ENCODE results near the gene RAE1. TPM values are rescaled to one million over a fixed set of nuclear protein-coding genes. Genes with fewer than 3 reads are reported as not detected.

RAE1 gene
- total RNA-seq, 4 donors from 2014 or later = 15.8 to 35.8 (median 20.6) TPM

- no peak for ATAC-seq
- Histone ChIP-seq H3K27me3 (no peaks in the 10 kb centered on the region), H3K27ac (peak overlapping the region; percentile 96 to 99 (median 98)), H3K9me3 (no peaks in the 10 kb centered on the region), H3K4me3 (peak overlapping the region in 1 of 4 donors; percentile 17), H3K4me1 (peaks cover 52 to 99% of the 10 kb centered on the region in 2 donors), H3K36me3 (peaks cover 0 to 18% of the 10 kb centered on the region in 2 donors)
- TF ChIP-seq CTCF (IDR thresholded peaks at IDR 0.05 in 4 of 5, conservative IDR thresholded peaks at IDR 0.05 in 1 of 5) (no peak), POLR2A (IDR thresholded peaks at IDR 0.05) (no peak)
- intact Hi-C loops (cut with DNase I; ENCODE audit: low total_unique reads) (no loop called here), in situ Hi-C loops (cut with MboI; ENCODE audit: low sequenced_read_pairs in 4 of 4) (no loop called here)
- peak in 1 of 2 donors; percentile 50 for DNase-seq
Measured at GRCh38 chr20:57400821-57401564, 49.9 kb downstream of the RAE1 start.

GRCh38 chr20:57401565-57401918 lies 50.5 kb downstream of the RAE1 start:
- no peak for DNase-seq
- H3K27ac ChIP-seq = peak overlapping the region; percentile 96 to 99 (median 98)

GRCh38 chr20:57402206-57403125 lies 51.4 kb downstream of the RAE1 start:
- TF ChIP-seq POLR2A (IDR thresholded peaks at IDR 0.05) (no peak), CTCF (IDR thresholded peaks at IDR 0.05 in 4 of 5, conservative IDR thresholded peaks at IDR 0.05 in 1 of 5) (no peak)
- H3K27ac ChIP-seq = peak overlapping the region; percentile 96 to 99 (median 98)
- no peaks in the 10 kb centered on the region for H3K9me3 ChIP-seq
- intact Hi-C loops (cut with DNase I; ENCODE audit: low total_unique reads) (no loop called here), in situ Hi-C loops (cut with MboI; ENCODE audit: low sequenced_read_pairs in 4 of 4) (no loop called here)
- ATAC-seq (no peak), DNase-seq (no peak)
- H3K36me3 ChIP-seq = peaks cover 0 to 23% of the 10 kb centered on the region in 2 donors
- no peak overlapping the region for H3K4me3 ChIP-seq
- peaks cover 41 to 99% of the 10 kb centered on the region in 2 donors for H3K4me1 ChIP-seq
- H3K27me3 ChIP-seq = no peaks in the 10 kb centered on the region

More at GRCh38 chr20:57401565-57401918, 50.5 kb downstream of the RAE1 start:
- no peak for ATAC-seq
- H3K36me3 ChIP-seq = peaks cover 0 to 23% of the 10 kb centered on the region in 2 donors
- no peak overlapping the region for H3K4me3 ChIP-seq
- H3K9me3 ChIP-seq = no peaks in the 10 kb centered on the region
- in situ Hi-C loops (cut with MboI; ENCODE audit: low sequenced_read_pairs in 4 of 4) = no loop called here
- intact Hi-C loops (cut with DNase I; ENCODE audit: low total_unique reads) = no loop called here
- no peaks in the 10 kb centered on the region for H3K27me3 ChIP-seq
- TF ChIP-seq CTCF (IDR thresholded peaks at IDR 0.05 in 4 of 5, conservative IDR thresholded peaks at IDR 0.05 in 1 of 5) (no peak), POLR2A (IDR thresholded peaks at IDR 0.05) (no peak)
- peaks cover 47 to 99% of the 10 kb centered on the region in 2 donors for H3K4me1 ChIP-seq

GRCh38 chr20:57403216-57403615 lies 52.2 kb downstream of the RAE1 start:
- intact Hi-C loops (cut with DNase I; ENCODE audit: low total_unique reads) (no loop called here), in situ Hi-C loops (cut with MboI; ENCODE audit: low sequenced_read_pairs in 4 of 4) (no loop called here)
- Histone ChIP-seq H3K36me3 (peaks cover 0 to 30% of the 10 kb centered on the region in 2 donors), H3K27ac (peak overlapping the region; percentile 96 to 99 (median 98)), H3K27me3 (no peaks in the 10 kb centered on the region), H3K9me3 (no peaks in the 10 kb centered on the region), H3K4me3 (no peak overlapping the region), H3K4me1 (peaks cover 38 to 99% of the 10 kb centered on the region in 2 donors)
- no peak for DNase-seq
- TF ChIP-seq POLR2A (IDR thresholded peaks at IDR 0.05) (no peak), CTCF (IDR thresholded peaks at IDR 0.05 in 4 of 5, conservative IDR thresholded peaks at IDR 0.05 in 1 of 5) (no peak)
- no peak for ATAC-seq
